Stimulated activated naive B cell treated with anti-CD40 and anti-IgM and Interleukin-4, amounts not matched to agents 10 μg/mL and 1 μg/mL and 100 μg/mL, for 72 hours (primary cell): ENCODE data around the gene PAPPA.

Experiments
- ATAC-seq, 2 donors: fragments of 150-1000 bp; cut with Tn5 transposase; replicated peaks; 2 replicates each; pipeline ENCODE4 v1.10.0; 2021; ENCODE audit warnings: moderate library complexity in 1 of 2
- DNase-seq: peaks from one replicate; pipeline ENCODE4 v3.0.0; 2021
- H3K27ac Mint-ChIP-seq: one replicate; pipeline ENCODE4 v1.8.0; 2022; ENCODE audit warnings: mild to moderate bottlenecking, mixed read lengths
- H3K27me3 Mint-ChIP-seq, 2 donors: one replicate each; pipeline ENCODE4 v1.8.0; 2022; ENCODE audit warnings: mixed read lengths in 2 of 2
- H3K36me3 Mint-ChIP-seq, 2 donors: one replicate each; pipeline ENCODE4 v1.8.0; 2022; ENCODE audit warnings: mixed read lengths in 2 of 2, mild to moderate bottlenecking in 1 of 2
- H3K4me1 Mint-ChIP-seq, 2 donors: one replicate each; pipeline ENCODE4 v1.8.0; 2022; ENCODE audit warnings: mixed read lengths in 2 of 2, mild to moderate bottlenecking in 1 of 2
- H3K4me3 Mint-ChIP-seq, 2 donors: one replicate each; pipeline ENCODE4 v1.8.0; 2022; ENCODE audit warnings: mild to moderate bottlenecking in 2 of 2, mixed read lengths in 2 of 2, moderate library complexity in 1 of 2
- H3K9me3 Mint-ChIP-seq, 2 donors: one replicate each; pipeline ENCODE4 v1.8.0; 2022; ENCODE audit warnings: mixed read lengths in 2 of 2, mild to moderate bottlenecking in 1 of 2

The PAPPA gene

GRCh38 chr9:116323012-116323411 lies 169.4 kb downstream of the PAPPA start:
- peaks cover 0 to 3% of the 10 kb centered on the region in 2 donors for H3K27me3 Mint-ChIP-seq
- no peaks in the 10 kb centered on the region for H3K4me1 Mint-ChIP-seq

GRCh38 chr9:116323571-116323970 lies 170.0 kb downstream of the PAPPA start:
- ATAC-seq = no peak
- Mint-ChIP-seq H3K36me3 (no peaks in the 10 kb centered on the region), H3K9me3 (peaks cover 0 to 3% of the 10 kb centered on the region in 2 donors)

More at GRCh38 chr9:116323012-116323411, 169.4 kb downstream of the PAPPA start:
- H3K27ac Mint-ChIP-seq = no peak overlapping the region
- no peaks in the 10 kb centered on the region for H3K36me3 Mint-ChIP-seq
- H3K9me3 Mint-ChIP-seq = peaks cover 0 to 3% of the 10 kb centered on the region in 2 donors
- H3K4me3 Mint-ChIP-seq = no peak overlapping the region
- ATAC-seq (no peak), DNase-seq (no peak)

GRCh38 chr9:116325924-116326323 lies 172.3 kb downstream of the PAPPA start:
- ATAC-seq (no peak), DNase-seq (no peak)
- Mint-ChIP-seq H3K27me3 (peaks cover 0 to 3% of the 10 kb centered on the region in 2 donors), H3K27ac (no peak overlapping the region), H3K9me3 (peaks cover 0 to 3% of the 10 kb centered on the region in 2 donors), H3K4me1 (no peaks in the 10 kb centered on the region), H3K4me3 (no peak overlapping the region), H3K36me3 (no peaks in the 10 kb centered on the region)

More at GRCh38 chr9:116323571-116323970, 170.0 kb downstream of the PAPPA start:
- Mint-ChIP-seq H3K4me1 (no peaks in the 10 kb centered on the region), H3K27me3 (peaks cover 0 to 3% of the 10 kb centered on the region in 2 donors), H3K27ac (no peak overlapping the region), H3K4me3 (no peak overlapping the region)
- no peak for DNase-seq

GRCh38 chr9:116327701-116328405 lies 174.3 kb downstream of the PAPPA start:
- DNase-seq = no peak

GRCh38 chr9:116329470-116329869 lies 175.9 kb downstream of the PAPPA start:
- Mint-ChIP-seq H3K4me1 (no peaks in the 10 kb centered on the region), H3K4me3 (no peak overlapping the region), H3K9me3 (peaks cover 0 to 2% of the 10 kb centered on the region in 2 donors), H3K36me3 (no peaks in the 10 kb centered on the region), H3K27ac (no peak overlapping the region), H3K27me3 (peaks cover 0 to 7% of the 10 kb centered on the region in 2 donors)
- ATAC-seq = no peak
- no peak for DNase-seq

More at GRCh38 chr9:116327701-116328405, 174.3 kb downstream of the PAPPA start:
- Mint-ChIP-seq H3K36me3 (no peaks in the 10 kb centered on the region), H3K4me1 (no peaks in the 10 kb centered on the region), H3K9me3 (peaks cover 0 to 3% of the 10 kb centered on the region in 2 donors), H3K4me3 (no peak overlapping the region), H3K27me3 (peaks cover 0 to 7% of the 10 kb centered on the region in 2 donors), H3K27ac (no peak overlapping the region)
- ATAC-seq = no peak

GRCh38 chr9:116331241-116331640 lies 177.7 kb downstream of the PAPPA start:
- Mint-ChIP-seq H3K4me1 (no peaks in the 10 kb centered on the region), H3K9me3 (no peaks in the 10 kb centered on the region), H3K27ac (no peak overlapping the region), H3K27me3 (peaks cover 0 to 7% of the 10 kb centered on the region in 2 donors), H3K4me3 (no peak overlapping the region), H3K36me3 (no peaks in the 10 kb centered on the region)
- no peak for ATAC-seq
- no peak for DNase-seq

GRCh38 chr9:116332090-116332489 lies 178.5 kb downstream of the PAPPA start:
- no peak overlapping the region for H3K4me3 Mint-ChIP-seq
- ATAC-seq (no peak), DNase-seq (no peak)
- peaks cover 0 to 5% of the 10 kb centered on the region in 2 donors for H3K27me3 Mint-ChIP-seq
- H3K27ac Mint-ChIP-seq = no peak overlapping the region
- no peaks in the 10 kb centered on the region for H3K36me3 Mint-ChIP-seq
- no peaks in the 10 kb centered on the region for H3K4me1 Mint-ChIP-seq
- no peaks in the 10 kb centered on the region for H3K9me3 Mint-ChIP-seq

- H3K4me3 Mint-ChIP-seq = no peak overlapping the region
- peaks cover 0 to 4% of the 10 kb centered on the region in 2 donors for H3K27me3 Mint-ChIP-seq
- DNase-seq (no peak), ATAC-seq (no peak)
- no peak overlapping the region for H3K27ac Mint-ChIP-seq
- H3K4me1 Mint-ChIP-seq = no peaks in the 10 kb centered on the region
- no peaks in the 10 kb centered on the region for H3K36me3 Mint-ChIP-seq
- H3K9me3 Mint-ChIP-seq = no peaks in the 10 kb centered on the region
These were observed 179.7 kb downstream of the PAPPA start for GRCh38 chr9:116333254-116333653.

GRCh38 chr9:116334546-116335150 lies 181.1 kb downstream of the PAPPA start:
- ATAC-seq = no peak
- Mint-ChIP-seq H3K36me3 (no peaks in the 10 kb centered on the region), H3K4me3 (no peak overlapping the region), H3K27ac (no peak overlapping the region), H3K9me3 (no peaks in the 10 kb centered on the region), H3K27me3 (peaks cover 4 to 6% of the 10 kb centered on the region in 2 donors), H3K4me1 (no peaks in the 10 kb centered on the region)
- DNase-seq = no peak

- no peak overlapping the region for H3K4me3 Mint-ChIP-seq
- H3K4me1 Mint-ChIP-seq = no peaks in the 10 kb centered on the region
- H3K36me3 Mint-ChIP-seq = no peaks in the 10 kb centered on the region
These were observed 181.8 kb downstream of the PAPPA start for GRCh38 chr9:116335392-116335791.

GRCh38 chr9:116336133-116336862 lies 182.7 kb downstream of the PAPPA start:
- Mint-ChIP-seq H3K9me3 (no peaks in the 10 kb centered on the region), H3K4me3 (no peak overlapping the region), H3K27me3 (peaks cover 4 to 6% of the 10 kb centered on the region in 2 donors), H3K4me1 (no peaks in the 10 kb centered on the region), H3K27ac (no peak overlapping the region), H3K36me3 (no peaks in the 10 kb centered on the region)
- DNase-seq = no peak
- no peak for ATAC-seq

More at GRCh38 chr9:116335392-116335791, 181.8 kb downstream of the PAPPA start:
- no peak for DNase-seq
- Mint-ChIP-seq H3K27ac (no peak overlapping the region), H3K27me3 (peaks cover 4 to 6% of the 10 kb centered on the region in 2 donors), H3K9me3 (no peaks in the 10 kb centered on the region)
- ATAC-seq = no peak

GRCh38 chr9:116337015-116337414 lies 183.4 kb downstream of the PAPPA start:
- DNase-seq (no peak), ATAC-seq (no peak)
- H3K27me3 Mint-ChIP-seq = peaks cover 4 to 6% of the 10 kb centered on the region in 2 donors
- H3K27ac Mint-ChIP-seq = no peak overlapping the region
- H3K4me3 Mint-ChIP-seq = no peak overlapping the region
- no peaks in the 10 kb centered on the region for H3K4me1 Mint-ChIP-seq
- H3K9me3 Mint-ChIP-seq = no peaks in the 10 kb centered on the region
- H3K36me3 Mint-ChIP-seq = no peaks in the 10 kb centered on the region

- H3K9me3 Mint-ChIP-seq = peaks cover 0 to 3% of the 10 kb centered on the region in 2 donors
- no peak overlapping the region for H3K4me3 Mint-ChIP-seq
- ATAC-seq (no peak), DNase-seq (no peak)
- H3K27ac Mint-ChIP-seq = no peak overlapping the region
- H3K4me1 Mint-ChIP-seq = no peaks in the 10 kb centered on the region
- peaks cover 0 to 6% of the 10 kb centered on the region in 2 donors for H3K27me3 Mint-ChIP-seq
- no peaks in the 10 kb centered on the region for H3K36me3 Mint-ChIP-seq
These were observed 186.7 kb downstream of the PAPPA start for GRCh38 chr9:116340270-116340669.

GRCh38 chr9:116342061-116342460 lies 188.5 kb downstream of the PAPPA start:
- Mint-ChIP-seq H3K4me1 (no peaks in the 10 kb centered on the region), H3K4me3 (no peak overlapping the region), H3K27me3 (peaks cover 0 to 6% of the 10 kb centered on the region in 2 donors), H3K9me3 (peaks cover 0 to 3% of the 10 kb centered on the region in 2 donors), H3K27ac (no peak overlapping the region), H3K36me3 (no peaks in the 10 kb centered on the region)
- DNase-seq = no peak
- no peak for ATAC-seq
